ENCODE data around the gene CSF2RB. TPM values are rescaled to one million over a fixed set of nuclear protein-coding genes. Genes with fewer than 3 reads are reported as not detected.

The CSF2RB gene
- total RNA-seq, 1 experiment from 2014 or later, result 0.07 TPM

DNA sequence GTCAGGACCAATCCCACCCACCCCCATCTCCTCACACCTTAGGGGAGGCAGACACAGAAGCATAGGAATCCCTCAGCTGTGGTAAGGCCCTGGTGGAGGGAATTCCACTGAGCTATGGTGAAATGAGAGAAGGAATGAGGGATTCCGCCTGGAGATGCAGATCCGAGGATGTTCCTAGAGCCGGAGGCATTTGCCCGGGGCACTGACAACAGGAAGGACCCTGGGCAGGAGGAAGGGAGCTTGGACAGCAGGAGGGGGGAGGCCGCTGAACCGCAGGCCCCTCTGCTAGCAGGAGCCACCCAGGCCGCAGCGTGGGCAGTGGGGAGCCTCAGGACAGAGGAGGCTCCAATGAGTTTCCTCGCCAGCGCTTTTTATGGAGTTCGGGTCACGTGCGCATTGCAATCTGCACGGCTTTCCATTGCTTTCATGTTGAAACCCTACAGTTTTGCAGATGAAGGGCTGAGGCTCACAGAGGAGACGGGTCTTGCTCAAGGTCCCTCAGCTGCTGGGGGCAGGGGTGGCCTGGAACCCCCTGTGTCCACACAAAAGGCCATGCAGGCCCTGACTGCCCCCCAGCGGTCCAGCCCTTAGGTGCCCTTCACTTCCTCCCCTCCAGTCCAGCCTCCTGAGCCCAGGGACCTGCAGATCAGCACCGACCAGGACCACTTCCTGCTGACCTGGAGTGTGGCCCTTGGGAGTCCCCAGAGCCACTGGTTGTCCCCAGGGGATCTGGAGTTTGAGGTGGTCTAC lies 15.5 kb downstream of the CSF2RB start:
- TF ChIP-seq OVOL2 (CRISPR knock-in tag; IDR thresholded peaks at IDR 0.05; ENCODE audit: borderline replicate concordance) (no peak), ZNF416 (CRISPR knock-in tag; IDR thresholded peaks at IDR 0.05) (no peak), ZBTB43 (CRISPR knock-in tag; IDR thresholded peaks at IDR 0.05) (no peak), ATF6 (CRISPR knock-in tag; IDR thresholded peaks at IDR 0.05) (no peak), ZNF121 (CRISPR knock-in tag; IDR thresholded peaks at IDR 0.05) (no peak), NR3C1 (CRISPR knock-in tag; conservative IDR thresholded peaks at IDR 0.05; ENCODE audit: low read depth) (no peak), GRHL2 (CRISPR knock-in tag; IDR thresholded peaks at IDR 0.05; ENCODE audit: insufficient replicate concordance, severe bottlenecking) (no peak), SP1 (CRISPR knock-in tag; conservative IDR thresholded peaks at IDR 0.05) (no peak), ZNF317 (CRISPR knock-in tag; IDR thresholded peaks at IDR 0.05; ENCODE audit: borderline replicate concordance, low read depth) (no peak), ELF4 (CRISPR knock-in tag; IDR thresholded peaks at IDR 0.05; ENCODE audit: low read depth) (no peak), ZNF425 (CRISPR knock-in tag; conservative IDR thresholded peaks at IDR 0.05) (no peak), JAZF1 (CRISPR knock-in tag; IDR thresholded peaks at IDR 0.05) (no peak), TEAD4 (CRISPR knock-in tag; IDR thresholded peaks at IDR 0.05) (no peak), NFATC4 (CRISPR knock-in tag; IDR thresholded peaks at IDR 0.05) (no peak)
- TF ChIP-seq, protein P1, sequence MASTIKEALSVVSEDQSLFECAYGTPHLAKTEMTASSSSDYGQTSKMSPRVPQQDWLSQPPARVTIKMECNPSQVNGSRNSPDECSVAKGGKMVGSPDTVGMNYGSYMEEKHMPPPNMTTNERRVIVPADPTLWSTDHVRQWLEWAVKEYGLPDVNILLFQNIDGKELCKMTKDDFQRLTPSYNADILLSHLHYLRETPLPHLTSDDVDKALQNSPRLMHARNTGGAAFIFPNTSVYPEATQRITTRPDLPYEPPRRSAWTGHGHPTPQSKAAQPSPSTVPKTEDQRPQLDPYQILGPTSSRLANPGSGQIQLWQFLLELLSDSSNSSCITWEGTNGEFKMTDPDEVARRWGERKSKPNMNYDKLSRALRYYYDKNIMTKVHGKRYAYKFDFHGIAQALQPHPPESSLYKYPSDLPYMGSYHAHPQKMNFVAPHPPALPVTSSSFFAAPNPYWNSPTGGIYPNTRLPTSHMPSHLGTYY (CRISPR knock-in tag; IDR thresholded peaks at IDR 0.05), result no peak
- TF ChIP-seq, protein P2, sequence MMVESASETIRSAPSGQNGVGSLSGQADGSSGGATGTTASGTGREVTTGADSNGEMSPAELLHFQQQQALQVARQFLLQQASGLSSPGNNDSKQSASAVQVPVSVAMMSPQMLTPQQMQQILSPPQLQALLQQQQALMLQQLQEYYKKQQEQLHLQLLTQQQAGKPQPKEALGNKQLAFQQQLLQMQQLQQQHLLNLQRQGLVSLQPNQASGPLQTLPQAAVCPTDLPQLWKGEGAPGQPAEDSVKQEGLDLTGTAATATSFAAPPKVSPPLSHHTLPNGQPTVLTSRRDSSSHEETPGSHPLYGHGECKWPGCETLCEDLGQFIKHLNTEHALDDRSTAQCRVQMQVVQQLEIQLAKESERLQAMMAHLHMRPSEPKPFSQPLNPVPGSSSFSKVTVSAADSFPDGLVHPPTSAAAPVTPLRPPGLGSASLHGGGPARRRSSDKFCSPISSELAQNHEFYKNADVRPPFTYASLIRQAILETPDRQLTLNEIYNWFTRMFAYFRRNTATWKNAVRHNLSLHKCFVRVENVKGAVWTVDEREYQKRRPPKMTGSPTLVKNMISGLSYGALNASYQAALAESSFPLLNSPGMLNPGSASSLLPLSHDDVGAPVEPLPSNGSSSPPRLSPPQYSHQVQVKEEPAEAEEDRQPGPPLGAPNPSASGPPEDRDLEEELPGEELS (CRISPR knock-in tag; IDR thresholded peaks at IDR 0.05), result no peak
- H3K36me3 Mint-ChIP-seq, result no peaks in the 10 kb centered on the region
- no peaks in the 10 kb centered on the region; the same call in 1 of the 2 replicates for H3K27me3 Mint-ChIP-seq (ENCODE audit: low read depth)
- ChIA-PET POLR2A (no interaction called here), CTCF (interaction anchor here (1.6 to 2.5 kb wide), 2 partner anchors 49 to 73 kb away, joined by 7 to 10 read pairs; no protein-coding TSS in a partner anchor)
- H3K4me1 Mint-ChIP-seq, result peaks cover 2% of the 10 kb centered on the region; the same call in 1 of the 2 replicates
- no peak overlapping the region for H3K27ac Mint-ChIP-seq
- ATAC-seq (no peak; the same call in 1 of the 2 replicates), DNase-seq (ENCODE audit: low spot score) (no peak)
- H3K9me3 Mint-ChIP-seq, result no peaks in the 10 kb centered on the region
- H3K4me3 Mint-ChIP-seq, result no peak overlapping the region
